Measurements from ENCODE around the gene ZNF83. TPM values are rescaled to one million over a fixed set of nuclear protein-coding genes. Genes with fewer than 3 reads are reported as not detected.

ZNF83 gene
- total and polyA plus RNA-seq, 2 donors (not counting 1 experiment from before 2014, with no cell fraction given), result 92.3 to 95.8 TPM

DNA sequence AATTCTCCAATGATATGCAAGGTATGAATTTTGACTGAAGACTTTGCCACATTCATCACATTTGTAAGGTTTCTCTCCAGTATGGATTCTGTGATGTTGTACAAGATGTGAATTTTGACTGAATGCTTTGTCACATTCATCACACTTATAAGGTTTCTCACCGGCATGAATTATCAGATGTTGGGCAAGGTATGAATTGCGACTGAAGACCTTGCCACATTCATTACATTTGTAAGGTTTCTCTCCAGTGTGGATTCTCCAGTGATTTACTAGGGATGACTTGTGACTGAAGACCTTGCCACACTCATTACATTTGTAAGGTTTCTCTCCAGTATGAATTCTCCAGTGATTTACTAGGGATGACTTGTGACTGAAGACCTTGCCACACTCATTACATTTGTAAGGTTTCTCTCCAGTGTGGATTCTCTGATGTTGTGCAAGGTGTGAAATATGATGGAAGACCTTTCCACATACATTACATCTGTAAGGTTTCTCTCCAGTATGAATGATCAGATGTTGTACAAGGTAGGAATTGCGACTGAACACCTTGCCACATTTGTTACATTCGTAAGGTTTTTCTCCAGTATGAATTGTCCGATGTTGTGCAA lies 24.8 kb downstream of the ZNF83 start:
- H4K20me1 ChIP-seq (ENCODE audit: control insufficient read depth, insufficient read depth, low read length, poor library complexity, severe bottlenecking), result no peaks in the 10 kb centered on the region
- no peaks in the 10 kb centered on the region for H3K4me1 ChIP-seq (ENCODE audit: control insufficient read depth in 2 of 2, insufficient read depth in 2 of 2, low read length in 2 of 2)
- Mint-ChIP-seq H3K27ac (no peak overlapping the region), H3K27me3 (no peaks in the 10 kb centered on the region), H3K4me1 (peaks cover 6% of the 10 kb centered on the region), H3K4me3 (no peak overlapping the region), H3K9me3 (ENCODE audit: insufficient read depth) (peaks cover 21% of the 10 kb centered on the region)
- no CpG with 5 or more reads among the region's 5 CpGs for WGBS (ENCODE audit: insufficient coverage)
- H3K4me3 ChIP-seq (ENCODE audit: control extremely low read depth in 1 of 5, extremely low read depth in 1 of 5, insufficient read depth in 1 of 5, low read depth in 2 of 5, low read length in 4 of 5), result no peak overlapping the region
- no peak overlapping the region for H3K27ac ChIP-seq (ENCODE audit: low read length in 2 of 2)
- H2AFZ ChIP-seq (ENCODE audit: insufficient read depth, low read depth, low read length, poor library complexity, severe bottlenecking), result no peak overlapping the region
- peaks cover 26 to 58% (median 46%) of the 10 kb centered on the region in 3 donors for H3K9me3 ChIP-seq (ENCODE audit: control extremely low read depth in 1 of 3, control insufficient read depth in 2 of 3, insufficient read depth in 1 of 3, low read length in 2 of 3)
- no peak for TF ChIP-seq EZH2 (IDR thresholded peaks at IDR 0.05; ENCODE audit: borderline replicate concordance, insufficient read depth, low read depth, low read length, poor library complexity, severe bottlenecking)
- TF ChIP-seq, protein P1, sequence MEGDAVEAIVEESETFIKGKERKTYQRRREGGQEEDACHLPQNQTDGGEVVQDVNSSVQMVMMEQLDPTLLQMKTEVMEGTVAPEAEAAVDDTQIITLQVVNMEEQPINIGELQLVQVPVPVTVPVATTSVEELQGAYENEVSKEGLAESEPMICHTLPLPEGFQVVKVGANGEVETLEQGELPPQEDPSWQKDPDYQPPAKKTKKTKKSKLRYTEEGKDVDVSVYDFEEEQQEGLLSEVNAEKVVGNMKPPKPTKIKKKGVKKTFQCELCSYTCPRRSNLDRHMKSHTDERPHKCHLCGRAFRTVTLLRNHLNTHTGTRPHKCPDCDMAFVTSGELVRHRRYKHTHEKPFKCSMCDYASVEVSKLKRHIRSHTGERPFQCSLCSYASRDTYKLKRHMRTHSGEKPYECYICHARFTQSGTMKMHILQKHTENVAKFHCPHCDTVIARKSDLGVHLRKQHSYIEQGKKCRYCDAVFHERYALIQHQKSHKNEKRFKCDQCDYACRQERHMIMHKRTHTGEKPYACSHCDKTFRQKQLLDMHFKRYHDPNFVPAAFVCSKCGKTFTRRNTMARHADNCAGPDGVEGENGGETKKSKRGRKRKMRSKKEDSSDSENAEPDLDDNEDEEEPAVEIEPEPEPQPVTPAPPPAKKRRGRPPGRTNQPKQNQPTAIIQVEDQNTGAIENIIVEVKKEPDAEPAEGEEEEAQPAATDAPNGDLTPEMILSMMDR (IDR thresholded peaks at IDR 0.05), result no peak
- intact Hi-C loops (cut with micrococcal nuclease), result no loop called here
- H3K27me3 ChIP-seq (replicated peaks in 1 of 4; ENCODE audit: control extremely low read depth in 1 of 4, control insufficient read depth in 3 of 4, insufficient read depth in 4 of 4, low read length in 3 of 4), result no peaks in the 10 kb centered on the region
- H3K4me2 ChIP-seq (replicated peaks; ENCODE audit: low read depth, low read length, poor library complexity, severe bottlenecking), result no peak overlapping the region
- no peak overlapping the region for H3K9ac ChIP-seq (ENCODE audit: low read length)
- ChIA-PET POLR2A (no interaction called here), CTCF (no interaction called here)
- ATAC-seq (ENCODE audit: low read depth) (no peak), DNase-seq (no peak)
- peaks cover 75% of the 10 kb centered on the region for H3K79me2 ChIP-seq (ENCODE audit: control insufficient read depth, insufficient read depth, low read length)
- H3K36me3 ChIP-seq (replicated peaks in 1 of 2; ENCODE audit: control extremely low read depth in 1 of 2, control insufficient read depth in 1 of 2, extremely low read depth in 1 of 2, insufficient read depth in 2 of 2, low read length in 1 of 2), result peaks cover 21 to 59% of the 10 kb centered on the region in 2 experiments

DNA sequence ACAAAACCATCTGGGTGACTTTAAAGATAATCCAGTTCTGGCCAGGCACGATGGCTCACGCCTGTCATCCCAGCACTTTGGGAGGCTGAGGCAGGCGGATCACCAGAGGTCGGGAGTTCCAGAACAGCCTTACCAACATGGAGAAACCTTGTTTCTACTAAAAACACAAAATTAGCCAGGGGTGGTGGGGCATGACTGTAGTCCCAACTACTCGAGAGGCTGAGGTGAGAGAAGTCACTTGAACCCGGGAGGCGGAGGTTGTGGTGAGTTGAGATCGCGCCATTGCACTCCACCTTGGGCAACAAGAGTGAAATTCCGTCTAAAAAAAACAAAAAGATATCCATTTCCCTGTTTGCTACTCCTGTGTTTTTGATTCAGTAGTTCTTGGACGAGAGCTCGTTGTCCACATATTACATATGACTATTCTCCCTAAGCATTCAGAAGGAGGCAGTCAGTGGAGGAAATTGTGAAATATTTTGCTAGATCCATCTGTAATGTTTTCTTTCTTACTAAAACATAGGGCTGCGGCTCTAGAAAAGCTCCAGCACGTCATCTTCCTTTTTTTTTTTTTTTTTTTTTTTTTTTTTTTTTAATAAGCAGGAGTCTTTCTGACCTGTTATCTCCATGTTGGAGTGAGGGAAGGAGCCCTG lies 34.5 kb downstream of the ZNF83 start:
- no peak for ATAC-seq (ENCODE audit: low read depth)
- Histone ChIP-seq H3K36me3 (replicated peaks in 1 of 2; ENCODE audit: control extremely low read depth in 1 of 2, control insufficient read depth in 1 of 2, extremely low read depth in 1 of 2, insufficient read depth in 2 of 2, low read length in 1 of 2) (peaks cover 2 to 4% of the 10 kb centered on the region in 2 experiments), H3K9me3 (ENCODE audit: control extremely low read depth in 1 of 3, control insufficient read depth in 2 of 3, insufficient read depth in 1 of 3, low read length in 2 of 3) (peaks cover 2 to 22% (median 10%) of the 10 kb centered on the region in 3 donors), H2AFZ (ENCODE audit: insufficient read depth, low read depth, low read length, poor library complexity, severe bottlenecking) (no peak overlapping the region), H3K4me3 (ENCODE audit: control extremely low read depth in 1 of 5, extremely low read depth in 1 of 5, insufficient read depth in 1 of 5, low read depth in 2 of 5, low read length in 4 of 5) (no peak overlapping the region), H3K4me2 (replicated peaks; ENCODE audit: low read depth, low read length, poor library complexity, severe bottlenecking) (no peak overlapping the region), H3K79me2 (ENCODE audit: control insufficient read depth, insufficient read depth, low read length) (peaks cover 63% of the 10 kb centered on the region), H4K20me1 (ENCODE audit: control insufficient read depth, insufficient read depth, low read length, poor library complexity, severe bottlenecking) (peaks cover 8% of the 10 kb centered on the region), H3K9ac (ENCODE audit: low read length) (no peak overlapping the region), H3K27ac (ENCODE audit: low read length in 2 of 2) (no peak overlapping the region), H3K4me1 (ENCODE audit: control insufficient read depth in 2 of 2, insufficient read depth in 2 of 2, low read length in 2 of 2) (peaks cover 11 to 16% of the 10 kb centered on the region in 2 donors), H3K27me3 (replicated peaks in 1 of 4; ENCODE audit: control extremely low read depth in 1 of 4, control insufficient read depth in 3 of 4, insufficient read depth in 4 of 4, low read length in 3 of 4) (no peaks in the 10 kb centered on the region)
- H3K27ac Mint-ChIP-seq, result peak overlapping the region; percentile 28
- no peak for TF ChIP-seq EZH2 (IDR thresholded peaks at IDR 0.05; ENCODE audit: borderline replicate concordance, insufficient read depth, low read depth, low read length, poor library complexity, severe bottlenecking)
- TF ChIP-seq, protein P1 (IDR thresholded peaks at IDR 0.05), result no peak
- WGBS (ENCODE audit: insufficient coverage), result 97% methylated on average over 6 of the region's 14 CpGs
- intact Hi-C loops (cut with micrococcal nuclease), result no loop called here
- POLR2A ChIA-PET, result no interaction called here
- peak overlapping the region; percentile 49 for H3K4me3 Mint-ChIP-seq
- CTCF ChIA-PET, result interaction anchor here (0.6 kb wide), 1 partner anchor 21 kb away, joined by 5 read pairs; no protein-coding TSS in a partner anchor
- H3K9me3 Mint-ChIP-seq (ENCODE audit: insufficient read depth), result peaks cover 3% of the 10 kb centered on the region
- DNase-seq, result no peak
- H3K4me1 Mint-ChIP-seq, result peaks cover 31% of the 10 kb centered on the region
- H3K27me3 Mint-ChIP-seq, result no peaks in the 10 kb centered on the region
